Transverse colon (tissue), 4 donors: ENCODE data around the gene UBC.

Source experiments
- EP300 ChIP-seq: sonication (generic); formaldehyde crosslinking; IDR thresholded peaks from one replicate; pipeline ENCODE4 v1.6.1; 2017; ENCODE audit warnings: antibody characterized with exemption, low read depth
- POLR2A ChIP-seq: fragments of 450-650 bp; IDR thresholded peaks from one replicate; pipeline ENCODE4 v1.6.1; 2016; ENCODE audit warnings: antibody characterized with exemption, mild to moderate bottlenecking, moderate library complexity
- POLR2AphosphoS5 ChIP-seq, 3 donors: sonication (generic); formaldehyde crosslinking; IDR thresholded peaks; one replicate each; pipeline ENCODE4 v1.6.1; 2016; ENCODE audit warnings: antibody characterized with exemption in 3 of 3
- TF ChIP-seq, protein P1 (sequence below), 5 experiments: fragments of 200-600 bp in 3 of 5; fragments of 450-650 bp in 2 of 5; sonication (generic) in 3 of 5; IDR thresholded peaks; 1 replicate in 2 of 5; 2 replicates in 3 of 5; pipeline ENCODE4 v1.5.1; 2016 to 2017; ENCODE audit warnings: antibody characterized with exemption in 5 of 5, inconsistent platforms in 3 of 5, mild to moderate bottlenecking in 2 of 5, moderate library complexity in 1 of 5

DNA sequence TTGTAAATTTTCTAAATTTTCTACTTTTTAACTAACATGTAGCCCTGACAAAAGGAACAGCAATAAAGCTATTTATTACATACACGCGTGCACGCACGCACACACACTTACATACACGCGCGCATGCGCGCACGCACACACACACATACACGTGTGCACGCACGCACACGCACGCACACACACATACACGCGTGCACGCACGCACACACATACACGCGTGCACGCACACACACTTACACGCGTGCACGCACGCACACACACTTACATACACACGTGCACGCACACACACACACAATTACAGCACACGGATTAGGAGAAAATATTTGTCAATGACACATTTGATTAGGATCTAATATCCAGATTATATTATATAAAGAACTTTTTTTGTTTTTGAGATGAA lies 46.6 kb upstream of the UBC start:
- TF ChIP-seq, protein P1, sequence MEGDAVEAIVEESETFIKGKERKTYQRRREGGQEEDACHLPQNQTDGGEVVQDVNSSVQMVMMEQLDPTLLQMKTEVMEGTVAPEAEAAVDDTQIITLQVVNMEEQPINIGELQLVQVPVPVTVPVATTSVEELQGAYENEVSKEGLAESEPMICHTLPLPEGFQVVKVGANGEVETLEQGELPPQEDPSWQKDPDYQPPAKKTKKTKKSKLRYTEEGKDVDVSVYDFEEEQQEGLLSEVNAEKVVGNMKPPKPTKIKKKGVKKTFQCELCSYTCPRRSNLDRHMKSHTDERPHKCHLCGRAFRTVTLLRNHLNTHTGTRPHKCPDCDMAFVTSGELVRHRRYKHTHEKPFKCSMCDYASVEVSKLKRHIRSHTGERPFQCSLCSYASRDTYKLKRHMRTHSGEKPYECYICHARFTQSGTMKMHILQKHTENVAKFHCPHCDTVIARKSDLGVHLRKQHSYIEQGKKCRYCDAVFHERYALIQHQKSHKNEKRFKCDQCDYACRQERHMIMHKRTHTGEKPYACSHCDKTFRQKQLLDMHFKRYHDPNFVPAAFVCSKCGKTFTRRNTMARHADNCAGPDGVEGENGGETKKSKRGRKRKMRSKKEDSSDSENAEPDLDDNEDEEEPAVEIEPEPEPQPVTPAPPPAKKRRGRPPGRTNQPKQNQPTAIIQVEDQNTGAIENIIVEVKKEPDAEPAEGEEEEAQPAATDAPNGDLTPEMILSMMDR (IDR thresholded peaks at IDR 0.05), result no peak
- no peak for TF ChIP-seq POLR2AphosphoS5 (IDR thresholded peaks at IDR 0.05)
- no peak for TF ChIP-seq POLR2A
- TF ChIP-seq EP300, result no peak
